Liver (tissue), 9 donors: ENCODE measurements around the gene PIK3R3. TPM values are rescaled to one million over a fixed set of nuclear protein-coding genes. Genes with fewer than 3 reads are reported as not detected.
A peak's percentile ranks its signal among the peaks of the same experiment; 100 is the strongest.

Source experiments
- DNase-seq: peaks from one replicate; pipeline ENCODE4 v3.0.0-alpha.2; 2017; ENCODE audit warnings: low spot score
- H3K27ac ChIP-seq, 2 donors: one replicate each; pipeline ENCODE4 v1.7.0; 2013; ENCODE audit warnings: inconsistent platforms in 2 of 2, low read length in 2 of 2, control low read depth in 1 of 2, low read depth in 1 of 2, mild to moderate bottlenecking in 1 of 2
- H3K27me3 ChIP-seq, 4 donors: one replicate each; pipeline versions ENCODE4 v1.6.1 to v1.7.0; 2013; ENCODE audit warnings: low read length in 3 of 4, inconsistent platforms in 1 of 4, mild to moderate bottlenecking in 1 of 4, moderate library complexity in 1 of 4; ENCODE audit not compliant: control insufficient read depth in 4 of 4, insufficient read depth in 4 of 4
- H3K36me3 ChIP-seq, 4 donors: one replicate each; pipeline versions ENCODE4 v1.6.1 to v1.7.0; 2013; ENCODE audit warnings: low read length in 3 of 4, mild to moderate bottlenecking in 3 of 4, low read depth in 1 of 4, moderate library complexity in 1 of 4; ENCODE audit not compliant: control insufficient read depth in 4 of 4, insufficient read depth in 3 of 4
- H3K4me1 ChIP-seq, 4 donors: one replicate each; pipeline versions ENCODE4 v1.6.1 to v1.7.0; 2013; ENCODE audit warnings: low read length in 3 of 4, mild to moderate bottlenecking in 3 of 4, moderate library complexity in 1 of 4; ENCODE audit not compliant: control insufficient read depth in 4 of 4, insufficient read depth in 4 of 4
- H3K4me3 ChIP-seq, 3 donors: one replicate each; pipeline versions ENCODE4 v1.6.1 to v1.7.0; 2013; ENCODE audit warnings: low read length in 3 of 3, control low read depth in 1 of 3, low read depth in 1 of 3, mild to moderate bottlenecking in 1 of 3
- H3K9ac ChIP-seq, 2 donors: one replicate each; pipeline ENCODE4 v1.7.0; 2013; ENCODE audit warnings: low read length in 2 of 2, mild to moderate bottlenecking in 2 of 2, moderate library complexity in 2 of 2, control low read depth in 1 of 2, low read depth in 1 of 2
- H3K9me3 ChIP-seq, 4 donors: one replicate each; pipeline versions ENCODE4 v1.6.1 to v1.7.0; 2013; ENCODE audit warnings: low read length in 3 of 4; ENCODE audit not compliant: control insufficient read depth in 4 of 4
- CTCF ChIP-seq: fragments of 150-350 bp; IDR thresholded peaks from 2 replicates; pipeline ENCODE4 v1.5.1; 2017; ENCODE audit warnings: improper control_type of control experiment, low read depth, low read length; ENCODE audit not compliant: missing input control
- EGR1 ChIP-seq, 2 donors: IDR thresholded peaks; 2 replicates each; pipeline ENCODE4 v1.6.1; 2016 to 2018; ENCODE audit warnings: antibody characterized with exemption in 2 of 2, low read depth in 2 of 2
- FOXA1 ChIP-seq: IDR thresholded peaks from 2 replicates; pipeline ENCODE4 v1.6.1; 2016; ENCODE audit warnings: antibody characterized with exemption
- FOXA2 ChIP-seq: IDR thresholded peaks from 2 replicates; pipeline ENCODE4 v1.6.1; 2016; ENCODE audit warnings: antibody characterized with exemption
- GABPA ChIP-seq, 2 donors: IDR thresholded peaks in 1 of 2; conservative IDR thresholded peaks in 1 of 2; 2 replicates each; pipeline ENCODE4 v1.6.1; 2016; ENCODE audit warnings: antibody characterized with exemption in 2 of 2, mild to moderate bottlenecking in 1 of 2, moderate library complexity in 1 of 2
- HNF4A ChIP-seq, 2 donors: conservative IDR thresholded peaks; 2 replicates each; pipeline ENCODE4 v1.6.1; 2016; ENCODE audit warnings: antibody characterized with exemption in 2 of 2, mild to moderate bottlenecking in 2 of 2
- HNF4G ChIP-seq: IDR thresholded peaks from 2 replicates; pipeline ENCODE4 v1.6.1; 2016; ENCODE audit warnings: antibody characterized with exemption
- JUND ChIP-seq, 2 donors: IDR thresholded peaks; 2 replicates each; pipeline ENCODE4 v1.6.1; 2016; ENCODE audit warnings: antibody characterized with exemption in 2 of 2
- NR2F2 ChIP-seq: IDR thresholded peaks from 2 replicates; pipeline ENCODE4 v1.6.1; 2016; ENCODE audit warnings: antibody characterized with exemption
- RAD21 ChIP-seq, 2 donors: IDR thresholded peaks; 2 replicates each; pipeline ENCODE4 v1.6.1; 2016; ENCODE audit warnings: antibody characterized with exemption in 2 of 2, mild to moderate bottlenecking in 2 of 2
- RXRA ChIP-seq, 2 donors: IDR thresholded peaks; 2 replicates each; pipeline ENCODE4 v1.6.1; 2017 to 2018; ENCODE audit warnings: antibody characterized with exemption in 2 of 2, mild to moderate bottlenecking in 1 of 2
- SP1 ChIP-seq: IDR thresholded peaks from 2 replicates; pipeline ENCODE4 v1.6.1; 2018; ENCODE audit warnings: antibody characterized with exemption, mild to moderate bottlenecking
- TAF1 ChIP-seq: conservative IDR thresholded peaks from 2 replicates; pipeline ENCODE4 v1.6.1; 2016; ENCODE audit warnings: antibody characterized with exemption, mild to moderate bottlenecking
- YY1 ChIP-seq: IDR thresholded peaks from 2 replicates; pipeline ENCODE4 v1.6.1; 2016; ENCODE audit warnings: antibody characterized with exemption, mild to moderate bottlenecking
- ZBTB33 ChIP-seq: IDR thresholded peaks from 2 replicates; pipeline ENCODE4 v1.6.1; 2016; ENCODE audit warnings: antibody characterized with exemption
- WGBS: extraction: QIAGEN DNeasy Blood & Tissue Kit; methylation state at CpG from one replicate; pipeline ENCODE4 v1.1.7; 2013; 5-methylcytosine and 5-hydroxymethylcytosine counted together
- polyA plus RNA-seq, 2 donors: library from polyadenylated mRNA; stranded (reverse) in 1 of 2; unstranded in 1 of 2; fragments of 200-250 nt in 1 of 2; fragments of >200 nt in 1 of 2; fragmentation: Nextera tagmentation in 1 of 2; extraction: Ambion mirVana in 1 of 2; gene quantifications; one replicate each; pipeline versions ENCODE4 v1.2.1 to v1.2.3, GENCODE V29; 2013 to 2015
- total RNA-seq, 2 donors: library from RNA; depleted of rRNA; stranded (reverse); fragments of >200 nt; gene quantifications; one replicate each; pipeline ENCODE4 v1.2.3, GENCODE V29; 2014
- TF ChIP-seq, protein P1 (sequence below): IDR thresholded peaks from 2 replicates; pipeline ENCODE4 v1.6.1; 2016; ENCODE audit warnings: antibody characterized with exemption
- TF ChIP-seq, protein P2 (sequence below): IDR thresholded peaks from 2 replicates; pipeline ENCODE4 v1.6.1; 2016; ENCODE audit warnings: antibody characterized with exemption
- TF ChIP-seq, protein P3 (sequence below): IDR thresholded peaks from 2 replicates; pipeline ENCODE4 v1.6.1; 2016; ENCODE audit warnings: antibody characterized with exemption, mild to moderate bottlenecking
- donor health status: healthy.
- donor health status: healthy.
- donor health status: healthy.
- donor health status: healthy.
- donor health status: healthy.

PIK3R3 gene
- total and polyA plus RNA-seq, 4 donors, result 1.5 to 4.6 (median 2.7) TPM

DNA sequence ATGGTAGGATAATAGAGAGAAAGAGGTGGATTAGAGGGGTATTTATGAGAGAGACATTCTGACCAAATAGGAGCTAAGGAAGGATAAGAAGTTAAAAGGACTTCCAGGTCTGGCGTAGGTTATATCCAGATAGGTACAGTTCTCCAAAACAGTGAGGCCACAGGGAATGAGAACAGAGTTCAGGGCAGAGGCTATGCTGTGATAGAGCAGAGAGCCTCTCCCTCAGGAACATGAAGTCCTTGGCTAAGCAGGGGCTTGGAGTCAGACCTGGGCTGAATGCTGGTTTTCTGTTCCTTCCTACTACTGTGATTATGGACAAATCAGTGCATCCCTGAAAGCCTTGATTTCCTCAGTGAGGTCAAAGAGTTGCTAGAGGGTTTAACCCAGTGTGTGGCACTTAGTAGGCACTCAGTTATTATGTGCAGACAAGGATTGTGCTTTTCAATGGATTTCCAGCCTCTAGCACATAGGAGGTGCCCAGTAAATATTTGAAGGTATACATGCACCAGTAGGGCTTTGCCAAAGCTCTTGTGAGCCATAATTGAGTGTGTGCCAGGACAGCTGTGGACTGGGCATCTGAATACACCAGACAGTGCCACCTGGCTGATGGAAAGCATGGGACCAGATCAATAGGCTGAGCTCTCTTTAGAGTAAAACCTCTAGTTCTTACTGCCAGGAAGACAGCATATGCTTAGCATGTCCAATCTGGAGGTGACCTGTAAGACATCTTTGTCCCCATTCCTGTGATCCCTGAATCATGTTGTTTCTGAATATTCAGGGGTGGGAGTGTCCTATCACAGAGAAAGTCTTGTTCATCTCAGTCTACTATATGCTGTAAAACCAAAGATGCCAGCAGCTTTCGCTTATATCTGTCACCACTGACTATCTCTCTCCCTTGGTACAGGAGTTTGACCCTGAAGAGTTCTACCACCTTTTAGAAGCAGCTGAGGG, 111.1 kb downstream of the PIK3R3 start:
- Histone ChIP-seq H3K27ac (no peak overlapping the region), H3K9ac (no peak overlapping the region), H3K27me3 (no peaks in the 10 kb centered on the region), H3K4me3 (no peak overlapping the region), H3K9me3 (no peaks in the 10 kb centered on the region), H3K4me1 (peaks cover 0 to 3% (median 0%) of the 10 kb centered on the region in 4 donors), H3K36me3 (peaks cover 0 to 19% (median 0%) of the 10 kb centered on the region in 4 donors)
- WGBS, result 96% methylated on average over 2 of the region's 2 CpGs
- TF ChIP-seq RAD21 (IDR thresholded peaks at IDR 0.05), result peak; percentile 65 to 68
- TF ChIP-seq, protein P1, sequence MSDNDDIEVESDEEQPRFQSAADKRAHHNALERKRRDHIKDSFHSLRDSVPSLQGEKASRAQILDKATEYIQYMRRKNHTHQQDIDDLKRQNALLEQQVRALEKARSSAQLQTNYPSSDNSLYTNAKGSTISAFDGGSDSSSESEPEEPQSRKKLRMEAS, result no peak
- TF ChIP-seq EGR1 (IDR thresholded peaks at IDR 0.05; ENCODE audit: low read depth in 2 of 2), result no peak
- TF ChIP-seq JUND (IDR thresholded peaks at IDR 0.05), result no peak
- no peak for TF ChIP-seq SP1
- no peak for TF ChIP-seq GABPA (IDR thresholded peaks at IDR 0.05 in 1 of 2, conservative IDR thresholded peaks at IDR 0.05 in 1 of 2)
- DNase-seq, result no peak

DNA sequence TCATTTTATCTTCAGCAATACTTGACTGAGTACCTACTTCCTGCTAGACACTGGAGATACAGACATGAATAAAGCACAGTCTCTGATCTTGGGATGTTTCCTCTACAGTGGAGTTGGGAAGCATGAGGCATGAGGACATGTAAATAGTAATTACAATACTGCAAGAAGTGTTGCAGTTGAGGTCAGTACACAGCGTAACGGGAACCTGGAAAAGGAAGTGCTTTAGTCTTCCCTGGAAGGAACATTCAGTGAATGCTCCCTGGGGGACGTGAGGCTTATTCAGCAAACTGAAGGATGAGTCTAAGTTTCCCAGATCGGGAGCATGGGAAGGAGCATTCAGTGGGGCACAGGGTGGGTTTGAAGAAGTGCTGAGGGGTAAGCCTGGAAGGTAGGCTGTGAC, 112.4 kb downstream of the PIK3R3 start:
- Histone ChIP-seq H3K27me3 (no peaks in the 10 kb centered on the region), H3K27ac (no peak overlapping the region), H3K9ac (no peak overlapping the region), H3K9me3 (no peaks in the 10 kb centered on the region), H3K36me3 (peaks cover 0 to 19% (median 0%) of the 10 kb centered on the region in 4 donors), H3K4me1 (peaks cover 0 to 3% (median 0%) of the 10 kb centered on the region in 4 donors), H3K4me3 (no peak overlapping the region)
- no peak for DNase-seq
- WGBS, result 82% methylated on average over 4 of the region's 4 CpGs
- TF ChIP-seq EGR1 (IDR thresholded peaks at IDR 0.05; ENCODE audit: low read depth in 2 of 2), result no peak
- TF ChIP-seq HNF4G, result no peak
- TF ChIP-seq TAF1, result no peak
- TF ChIP-seq JUND (IDR thresholded peaks at IDR 0.05), result no peak
- no peak for TF ChIP-seq FOXA2
- TF ChIP-seq HNF4A (conservative IDR thresholded peaks at IDR 0.05), result no peak

- Histone ChIP-seq H3K27me3 (no peaks in the 10 kb centered on the region), H3K9me3 (no peaks in the 10 kb centered on the region), H3K4me1 (peaks cover 0 to 3% (median 0%) of the 10 kb centered on the region in 4 donors), H3K9ac (no peak overlapping the region), H3K27ac (no peak overlapping the region), H3K36me3 (peaks cover 0 to 19% (median 0%) of the 10 kb centered on the region in 4 donors), H3K4me3 (no peak overlapping the region)
- no peak for TF ChIP-seq CTCF
- TF ChIP-seq SP1, result no peak
- TF ChIP-seq TAF1, result no peak
- no peak for TF ChIP-seq NR2F2
- TF ChIP-seq JUND (IDR thresholded peaks at IDR 0.05), result no peak
- TF ChIP-seq, protein P1, result no peak
- TF ChIP-seq FOXA2, result no peak
- TF ChIP-seq RAD21 (IDR thresholded peaks at IDR 0.05), result no peak
- TF ChIP-seq, protein P2, sequence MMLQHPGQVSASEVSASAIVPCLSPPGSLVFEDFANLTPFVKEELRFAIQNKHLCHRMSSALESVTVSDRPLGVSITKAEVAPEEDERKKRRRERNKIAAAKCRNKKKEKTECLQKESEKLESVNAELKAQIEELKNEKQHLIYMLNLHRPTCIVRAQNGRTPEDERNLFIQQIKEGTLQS, result no peak
- TF ChIP-seq EGR1 (IDR thresholded peaks at IDR 0.05; ENCODE audit: low read depth in 2 of 2), result no peak
- no peak for TF ChIP-seq YY1
- TF ChIP-seq ZBTB33, result no peak
- TF ChIP-seq, protein P3, sequence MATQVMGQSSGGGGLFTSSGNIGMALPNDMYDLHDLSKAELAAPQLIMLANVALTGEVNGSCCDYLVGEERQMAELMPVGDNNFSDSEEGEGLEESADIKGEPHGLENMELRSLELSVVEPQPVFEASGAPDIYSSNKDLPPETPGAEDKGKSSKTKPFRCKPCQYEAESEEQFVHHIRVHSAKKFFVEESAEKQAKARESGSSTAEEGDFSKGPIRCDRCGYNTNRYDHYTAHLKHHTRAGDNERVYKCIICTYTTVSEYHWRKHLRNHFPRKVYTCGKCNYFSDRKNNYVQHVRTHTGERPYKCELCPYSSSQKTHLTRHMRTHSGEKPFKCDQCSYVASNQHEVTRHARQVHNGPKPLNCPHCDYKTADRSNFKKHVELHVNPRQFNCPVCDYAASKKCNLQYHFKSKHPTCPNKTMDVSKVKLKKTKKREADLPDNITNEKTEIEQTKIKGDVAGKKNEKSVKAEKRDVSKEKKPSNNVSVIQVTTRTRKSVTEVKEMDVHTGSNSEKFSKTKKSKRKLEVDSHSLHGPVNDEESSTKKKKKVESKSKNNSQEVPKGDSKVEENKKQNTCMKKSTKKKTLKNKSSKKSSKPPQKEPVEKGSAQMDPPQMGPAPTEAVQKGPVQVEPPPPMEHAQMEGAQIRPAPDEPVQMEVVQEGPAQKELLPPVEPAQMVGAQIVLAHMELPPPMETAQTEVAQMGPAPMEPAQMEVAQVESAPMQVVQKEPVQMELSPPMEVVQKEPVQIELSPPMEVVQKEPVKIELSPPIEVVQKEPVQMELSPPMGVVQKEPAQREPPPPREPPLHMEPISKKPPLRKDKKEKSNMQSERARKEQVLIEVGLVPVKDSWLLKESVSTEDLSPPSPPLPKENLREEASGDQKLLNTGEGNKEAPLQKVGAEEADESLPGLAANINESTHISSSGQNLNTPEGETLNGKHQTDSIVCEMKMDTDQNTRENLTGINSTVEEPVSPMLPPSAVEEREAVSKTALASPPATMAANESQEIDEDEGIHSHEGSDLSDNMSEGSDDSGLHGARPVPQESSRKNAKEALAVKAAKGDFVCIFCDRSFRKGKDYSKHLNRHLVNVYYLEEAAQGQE, result no peak
- TF ChIP-seq FOXA1, result no peak
- no peak for TF ChIP-seq HNF4G
- TF ChIP-seq RXRA (IDR thresholded peaks at IDR 0.05), result no peak
- no peak for TF ChIP-seq GABPA (IDR thresholded peaks at IDR 0.05 in 1 of 2, conservative IDR thresholded peaks at IDR 0.05 in 1 of 2)
- TF ChIP-seq HNF4A (conservative IDR thresholded peaks at IDR 0.05), result no peak
- no peak for DNase-seq
- WGBS, result 99% methylated on average over 7 of the region's 7 CpGs
Observed at GRCh38 chr1:46019348-46019747, 113.1 kb downstream of the PIK3R3 start.
